HEK293T (cell line): ENCODE measurements around the gene SLC25A21.

Source experiments
- BHLHE40 ChIP-seq: fragments of 450-650 bp; IDR thresholded peaks from 2 replicates; pipeline ENCODE4 v1.6.1; 2016; ENCODE audit warnings: mild to moderate bottlenecking, moderate library complexity, borderline replicate concordance
- ELF4 ChIP-seq: fragments of 450-650 bp; IDR thresholded peaks from 2 replicates; pipeline ENCODE4 v1.6.1; 2017; ENCODE audit warnings: antibody characterized with exemption
- FOXK2 ChIP-seq: fragments of 450-650 bp; IDR thresholded peaks from 2 replicates; pipeline ENCODE4 v1.6.1; 2016; ENCODE audit warnings: mild to moderate bottlenecking
- SP1 ChIP-seq: fragments of 450-650 bp; IDR thresholded peaks from 2 replicates; pipeline ENCODE4 v1.6.1; 2017

- TF ChIP-seq BHLHE40 = no peak
- TF ChIP-seq FOXK2 = no peak
- no peak for TF ChIP-seq SP1
- no peak for TF ChIP-seq ELF4
Observed at GRCh38 chr14:37165794-37166193, 6.6 kb downstream of the SLC25A21 start.
